ENCODE measurements around the gene SENP5. TPM values are rescaled to one million over a fixed set of nuclear protein-coding genes. Genes with fewer than 3 reads are reported as not detected.

Gene SENP5
- total RNA-seq, 1 experiment from 2014 or later = 27.6 TPM

DNA sequence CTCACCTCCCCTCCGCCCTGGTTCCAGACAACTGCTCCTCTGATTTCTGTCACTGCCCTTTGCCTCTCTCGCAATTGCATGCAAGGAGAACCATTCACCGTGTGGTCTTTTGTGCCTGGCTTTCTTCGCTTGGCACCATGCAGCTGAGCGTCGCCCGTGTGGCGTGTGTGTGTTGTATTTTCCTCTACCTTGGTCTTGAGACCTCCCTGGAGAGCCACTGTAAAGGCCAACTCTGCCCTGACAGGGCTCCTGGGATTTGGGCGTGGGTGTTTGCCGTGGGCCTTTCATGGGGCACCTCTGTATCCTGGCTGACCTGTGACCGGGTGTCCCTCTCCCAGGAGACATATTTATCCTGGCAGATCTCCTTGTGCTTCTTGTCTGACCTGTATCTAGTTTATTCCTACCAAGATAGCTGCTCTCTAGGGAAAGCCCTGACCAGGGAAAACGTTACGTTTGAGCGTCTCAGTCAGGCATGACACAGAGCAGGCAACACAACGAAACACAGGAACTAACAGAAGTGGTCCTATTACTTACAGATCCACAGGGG is 102.9 kb downstream of the SENP5 start:
- no peak overlapping the region for H3K27ac ChIP-seq (ENCODE audit: low read depth, low read length)
- no peak overlapping the region for H3K4me3 ChIP-seq (replicated peaks in 1 of 2; ENCODE audit: low read depth in 1 of 2, low read length in 2 of 2)
- no peaks in the 10 kb centered on the region for H3K79me2 ChIP-seq (ENCODE audit: insufficient read depth, low read length)
- no peaks in the 10 kb centered on the region for H4K20me1 ChIP-seq (ENCODE audit: insufficient read depth)
- ATAC-seq = no peak
- no peak for DNase-seq (ENCODE audit: low read depth, low spot score)
- ChIA-PET RAD21 (ENCODE audit: low non-redundant PET in 1 of 2, low total read pairs in 2 of 2, uncharacterized antibody in 2 of 2, unreplicated experiment in 2 of 2) (no interaction called here), POLR2A (no interaction called here), CTCF (interaction anchor here (2.4 kb wide), 1 partner anchor 361 kb away, joined by 18 read pairs; no protein-coding TSS in a partner anchor)
- no peaks in the 10 kb centered on the region for H3K27me3 ChIP-seq (ENCODE audit: insufficient read depth, low read length)
- no peaks in the 10 kb centered on the region for H3K36me3 ChIP-seq (ENCODE audit: control insufficient read depth in 1 of 2, insufficient read depth in 2 of 2, low read length in 2 of 2)
- TF ChIP-seq TCF7L2 (IDR thresholded peaks at IDR 0.05; ENCODE audit: borderline replicate concordance, extremely low read depth, insufficient read depth, insufficient read length) (no peak), SIN3A (IDR thresholded peaks at IDR 0.05; ENCODE audit: low read depth) (no peak), SRF (IDR thresholded peaks at IDR 0.05; ENCODE audit: low read depth) (no peak)
- H3K4me1 ChIP-seq (ENCODE audit: control insufficient read depth in 1 of 2, insufficient read depth in 2 of 2, low read length in 2 of 2) = peaks cover 7 to 21% of the 10 kb centered on the region in 2 experiments; a peak in 2 of 4 replicates
- intact Hi-C loops (cut with micrococcal nuclease) = loop anchor here (1.0 kb wide), 1 partner anchor 361 kb away; no protein-coding TSS in a partner anchor
- no peak overlapping the region for H3K4me2 ChIP-seq (ENCODE audit: low read length)
- no peak overlapping the region for H2AFZ ChIP-seq (ENCODE audit: low read depth, low read length, poor library complexity, severe bottlenecking)
- no peak overlapping the region for H3K9ac ChIP-seq (ENCODE audit: low read length)
- no TSS peak for BruUV-seq (replicated peaks)
- H3K9me2 ChIP-seq (ENCODE audit: insufficient read depth) = no peaks in the 10 kb centered on the region
- H3K9me3 ChIP-seq (ENCODE audit: control insufficient read depth in 1 of 2, insufficient read depth in 1 of 2, low read depth in 1 of 2, low read length in 2 of 2) = no peaks in the 10 kb centered on the region

DNA sequence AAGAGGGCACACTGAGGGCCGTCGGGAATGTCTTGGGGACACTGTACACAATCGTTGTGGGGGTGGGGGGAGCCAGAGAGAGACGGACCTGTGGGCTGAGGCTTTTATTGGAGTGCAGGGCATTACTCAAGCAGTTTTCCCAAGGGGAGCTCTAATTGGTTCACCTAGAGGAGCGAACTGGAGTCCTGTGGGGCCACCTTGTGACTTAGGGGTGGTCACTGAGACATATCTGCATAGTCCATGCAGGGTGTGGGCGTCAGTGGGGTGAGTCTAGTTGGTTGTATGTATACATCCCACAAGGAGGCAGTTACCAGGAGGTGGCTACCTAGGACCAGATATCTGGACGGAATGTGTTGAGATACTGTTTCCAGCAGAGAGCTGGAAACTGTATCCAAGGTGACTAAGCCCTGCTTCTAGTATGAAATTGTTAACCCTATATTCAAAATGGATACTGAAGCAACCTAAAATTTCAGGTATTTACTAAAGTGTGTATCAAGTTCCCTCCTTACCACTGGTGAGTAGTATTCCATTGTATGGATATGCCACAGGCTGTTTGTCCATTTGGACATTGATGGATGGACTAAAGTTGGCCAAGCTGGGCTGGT is 103.5 kb downstream of the SENP5 start:
- no peaks in the 10 kb centered on the region for H3K9me3 ChIP-seq (ENCODE audit: control insufficient read depth in 1 of 2, insufficient read depth in 1 of 2, low read depth in 1 of 2, low read length in 2 of 2)
- POLR2A ChIA-PET = no interaction called here
- ATAC-seq (no peak), DNase-seq (ENCODE audit: low read depth, low spot score) (no peak)
- no TSS peak for BruUV-seq (replicated peaks)
- intact Hi-C loops (cut with micrococcal nuclease) = loop anchor here (1.0 kb wide), 1 partner anchor 362 kb away; no protein-coding TSS in a partner anchor
- no peaks in the 10 kb centered on the region for H3K36me3 ChIP-seq (ENCODE audit: control insufficient read depth in 1 of 2, insufficient read depth in 2 of 2, low read length in 2 of 2)
- TF ChIP-seq RAD21 (IDR thresholded peaks at IDR 0.05; ENCODE audit: low read depth) (peak; percentile 34; the same call in 1 of the 2 replicates), EZH2 (IDR thresholded peaks at IDR 0.05) (no peak), ZNF274 (IDR thresholded peaks at IDR 0.05; ENCODE audit: low read depth, low read length) (no peak), SP1 (IDR thresholded peaks at IDR 0.05; ENCODE audit: low read depth) (no peak), REST (IDR thresholded peaks at IDR 0.05; ENCODE audit: low read depth) (no peak)
- no peak overlapping the region for H3K4me2 ChIP-seq (ENCODE audit: low read length)
- no peaks in the 10 kb centered on the region for H3K27me3 ChIP-seq (ENCODE audit: insufficient read depth, low read length)
- RAD21 ChIA-PET (ENCODE audit: low non-redundant PET in 1 of 2, low total read pairs in 2 of 2, uncharacterized antibody in 2 of 2, unreplicated experiment in 2 of 2) = interaction anchor here in 1 of 2 experiments (0.6 kb wide), 1 partner anchor 18 kb away, joined by 3 read pairs; no protein-coding TSS in a partner anchor
- peaks cover 7 to 21% of the 10 kb centered on the region in 2 experiments; a peak in 2 of 4 replicates for H3K4me1 ChIP-seq (ENCODE audit: control insufficient read depth in 1 of 2, insufficient read depth in 2 of 2, low read length in 2 of 2)
- H3K79me2 ChIP-seq (ENCODE audit: insufficient read depth, low read length) = no peaks in the 10 kb centered on the region
- no peak overlapping the region for H3K4me3 ChIP-seq (replicated peaks in 1 of 2; ENCODE audit: low read depth in 1 of 2, low read length in 2 of 2)
- no peaks in the 10 kb centered on the region for H3K9me2 ChIP-seq (ENCODE audit: insufficient read depth)
- H4K20me1 ChIP-seq (ENCODE audit: insufficient read depth) = no peaks in the 10 kb centered on the region
- H3K9ac ChIP-seq (ENCODE audit: low read length) = no peak overlapping the region
- CTCF ChIA-PET = interaction anchor here (2.4 kb wide), 1 partner anchor 362 kb away, joined by 18 read pairs; no protein-coding TSS in a partner anchor
- no peak overlapping the region for H3K27ac ChIP-seq (ENCODE audit: low read depth, low read length)
- no peak overlapping the region for H2AFZ ChIP-seq (ENCODE audit: low read depth, low read length, poor library complexity, severe bottlenecking)

Data from HCT116 (cell line).